HG02571 (cell line): ENCODE results near the gene TMEM39A.
A peak's percentile ranks its signal among the peaks of the same experiment; 100 is the strongest.

Experiments
- ATAC-seq: cut with Tn5 transposase; IDR thresholded peaks from one replicate; pipeline ENCODE4 v1.9.1; 2021; ENCODE audit warnings: mild to moderate bottlenecking, moderate library complexity; ENCODE audit not compliant: unreplicated experiment

TMEM39A gene

GRCh38 chr3:119463171-119464169 lies at the start of gene TMEM39A:
Gene TMEM39A, minus strand, starts transcription at chr3:119463615. Its CDS starts 1,541 bp downstream, at chr3:119462074.
- peak; percentile 84 for ATAC-seq

- no peak for ATAC-seq
Observed at GRCh38 chr3:119510690-119511089, 47.3 kb upstream of the TMEM39A start.

- no peak for ATAC-seq
Observed at GRCh38 chr3:119508172-119508845, 44.9 kb upstream of the TMEM39A start.

GRCh38 chr3:119507404-119507803 lies 44.0 kb upstream of the TMEM39A start:
- no peak for ATAC-seq

- no peak for ATAC-seq
Observed at GRCh38 chr3:119506631-119507030, 43.2 kb upstream of the TMEM39A start.

- no peak for ATAC-seq
Observed at GRCh38 chr3:119500901-119501300, 37.5 kb upstream of the TMEM39A start.

- ATAC-seq = no peak
Observed at GRCh38 chr3:119500265-119500664, 36.9 kb upstream of the TMEM39A start.

- ATAC-seq = peak; percentile 98
Observed at GRCh38 chr3:119498186-119499011, 35.0 kb upstream of the TMEM39A start, which contains the start of gene TIMMDC1. Gene TIMMDC1, plus strand, starts transcription at chr3:119498547. Its CDS starts 187 bp downstream, at chr3:119498734.

GRCh38 chr3:119497820-119498185 lies 34.4 kb upstream of the TMEM39A start:
- ATAC-seq = peak; percentile 9

GRCh38 chr3:119494597-119494996 lies 31.2 kb upstream of the TMEM39A start:
- no peak for ATAC-seq

GRCh38 chr3:119492810-119493209 lies 29.4 kb upstream of the TMEM39A start:
- no peak for ATAC-seq

GRCh38 chr3:119492128-119492527 lies 28.7 kb upstream of the TMEM39A start:
- ATAC-seq = no peak

- ATAC-seq = no peak
Observed at GRCh38 chr3:119490153-119490552, 26.7 kb upstream of the TMEM39A start.

- no peak for ATAC-seq
Observed at GRCh38 chr3:119485563-119485962, 22.1 kb upstream of the TMEM39A start.

GRCh38 chr3:119483101-119483500 lies 19.7 kb upstream of the TMEM39A start:
- ATAC-seq = no peak

- ATAC-seq = no peak
Observed at GRCh38 chr3:119481079-119481478, 17.7 kb upstream of the TMEM39A start.

GRCh38 chr3:119470866-119471265 lies 7.5 kb upstream of the TMEM39A start:
- ATAC-seq = no peak

GRCh38 chr3:119469418-119470189 lies 6.2 kb upstream of the TMEM39A start:
- no peak for ATAC-seq

GRCh38 chr3:119468041-119468440 lies 4.6 kb upstream of the TMEM39A start:
- ATAC-seq = no peak

GRCh38 chr3:119457246-119457645 lies 6.2 kb downstream of the TMEM39A start:
- ATAC-seq = no peak
